ENCODE measurements around the gene ITPRID1. TPM values are rescaled to one million over a fixed set of nuclear protein-coding genes. Genes with fewer than 3 reads are reported as not detected.

Gene ITPRID1
- total RNA-seq, 1 donor from 2014 or later: 0.92 TPM

DNA sequence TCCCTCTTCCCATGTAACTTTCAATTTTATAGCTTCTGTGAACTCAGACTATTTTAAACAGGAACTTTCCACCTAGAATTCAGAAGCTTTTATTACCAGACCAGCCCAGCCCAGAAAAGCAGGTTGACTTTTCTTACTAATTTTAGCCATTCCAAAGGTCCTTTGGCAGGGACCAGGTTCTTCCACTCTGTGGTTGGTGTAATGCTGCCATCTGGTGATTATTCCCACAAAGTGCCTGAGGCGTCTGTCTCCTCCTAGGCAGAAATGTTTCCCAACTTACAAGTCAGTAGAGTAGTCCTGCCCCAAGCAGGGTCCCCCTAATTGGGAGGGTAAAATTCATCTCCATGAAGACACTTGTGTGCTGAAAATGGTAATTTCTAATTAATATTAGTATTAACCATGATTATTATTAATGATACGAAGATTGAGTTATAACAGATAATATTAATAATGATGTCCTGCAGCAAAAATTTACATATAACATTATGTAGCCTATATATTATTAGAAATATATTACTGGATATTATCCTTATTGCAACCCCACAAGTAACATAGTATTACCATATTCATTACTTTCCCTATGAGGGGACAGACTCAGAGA lies 120.1 kb downstream of the ITPRID1 start:
- peak; percentile 85 for DNase-seq

DNA sequence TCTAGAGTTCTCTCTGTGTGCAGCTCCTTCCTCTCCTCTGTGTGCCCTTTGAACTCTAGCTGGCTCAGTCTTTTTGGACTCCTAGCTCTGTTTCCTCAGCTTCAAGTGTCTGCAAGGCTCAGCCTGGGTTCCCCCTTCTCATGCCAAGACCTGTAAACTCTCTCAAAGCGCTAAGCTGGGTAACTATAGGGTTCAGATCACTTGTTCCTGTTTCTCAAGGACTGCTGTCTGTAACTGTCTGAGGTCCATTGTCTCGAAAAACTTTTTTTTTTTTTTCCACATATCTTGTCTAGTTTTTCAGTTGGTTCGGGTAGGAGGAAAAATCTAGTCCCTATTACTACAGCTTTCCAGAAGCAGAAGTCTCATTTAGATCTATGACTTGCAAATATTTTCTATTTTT lies 126.5 kb downstream of the ITPRID1 start:
- no peak for DNase-seq

DNA sequence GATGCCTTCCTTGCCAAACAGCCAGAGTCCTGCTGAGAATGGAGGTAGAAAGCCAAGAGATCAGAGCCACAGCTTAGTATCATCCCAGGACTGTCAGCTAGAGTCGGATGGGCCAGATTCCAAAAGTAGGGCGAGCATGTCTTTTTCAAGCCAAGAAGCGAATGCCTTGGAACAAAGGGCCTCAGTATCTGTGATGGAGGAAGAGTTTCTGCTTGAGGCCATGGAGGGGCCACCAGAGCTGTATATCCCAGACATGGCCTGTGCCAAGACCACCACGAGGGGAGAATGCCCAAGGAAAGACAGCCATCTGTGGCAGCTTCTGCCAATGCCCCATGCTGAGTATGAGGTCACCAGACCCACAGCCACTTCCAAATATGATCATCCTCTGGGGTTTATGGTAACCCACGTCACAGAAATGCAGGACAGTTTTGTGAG lies 128.8 kb downstream of the ITPRID1 start:
- no peak for DNase-seq

- DNase-seq: no peak
Observed at GRCh38 chr7:31646942-31647341, 133.1 kb downstream of the ITPRID1 start.

GRCh38 chr7:31647511-31647910 lies 133.6 kb downstream of the ITPRID1 start:
- DNase-seq: no peak

- peak; percentile 20 for DNase-seq
Observed at GRCh38 chr7:31648288-31648687, 134.4 kb downstream of the ITPRID1 start.

DNA sequence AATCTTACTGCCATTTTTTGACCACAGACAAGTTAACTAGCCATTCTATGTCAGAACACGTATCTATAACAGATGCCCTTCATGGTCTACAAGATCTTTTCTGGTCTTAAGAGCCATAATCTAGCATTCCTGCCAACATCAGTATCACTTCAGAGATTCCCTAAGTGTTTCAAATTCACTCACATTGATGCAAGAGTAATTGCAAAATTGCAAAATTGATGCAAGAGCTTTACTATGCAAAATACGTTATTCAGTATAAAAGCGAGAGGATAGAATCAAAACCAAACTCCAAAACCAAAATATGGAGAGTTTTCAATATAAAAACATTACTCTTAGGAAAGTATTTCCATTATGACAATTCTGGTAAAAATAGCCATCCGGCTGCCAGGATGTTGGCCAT lies 135.0 kb downstream of the ITPRID1 start:
- DNase-seq: no peak

GRCh38 chr7:31651234-31652062 lies 137.6 kb downstream of the ITPRID1 start:
- no peak for DNase-seq

DNA sequence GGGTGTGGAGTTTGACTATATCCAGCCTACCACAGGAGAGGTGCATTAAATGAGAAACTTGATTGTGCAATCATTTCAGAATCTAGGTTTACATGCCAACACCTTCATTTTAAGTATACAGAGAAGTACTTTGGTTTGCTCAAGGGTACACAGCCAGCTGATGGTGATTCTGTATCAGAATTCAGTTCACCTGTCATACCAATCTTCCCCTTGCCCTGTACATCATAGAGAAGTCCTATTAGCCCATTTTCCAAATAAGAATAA lies 138.1 kb downstream of the ITPRID1 start:
- no peak for DNase-seq

GRCh38 chr7:31663072-31663471 lies 149.2 kb downstream of the ITPRID1 start:
- no peak for DNase-seq

DNA sequence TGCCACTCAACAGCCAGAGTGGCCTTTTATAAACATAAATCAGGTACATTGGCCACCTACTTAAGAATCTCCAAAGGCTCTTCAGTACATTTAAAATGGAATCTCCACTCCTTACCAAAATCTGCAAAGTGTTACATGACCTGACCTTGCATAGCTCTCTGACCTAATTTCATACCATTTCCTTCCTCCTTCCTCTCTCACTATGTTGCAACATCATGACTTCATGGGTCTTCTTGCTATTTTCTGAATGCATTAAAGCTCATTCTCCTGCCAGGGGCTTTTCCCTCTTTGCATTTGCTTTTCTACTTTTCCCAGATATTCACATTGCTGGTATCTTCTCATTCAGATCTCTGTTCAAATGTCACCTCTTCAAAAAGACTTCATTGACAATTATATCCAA lies 151.0 kb downstream of the ITPRID1 start:
- no peak for DNase-seq

GRCh38 chr7:31665546-31665945 lies 151.7 kb downstream of the ITPRID1 start:
- DNase-seq: no peak

GRCh38 chr7:31669461-31669860 lies 155.6 kb downstream of the ITPRID1 start:
- DNase-seq: no peak

DNA sequence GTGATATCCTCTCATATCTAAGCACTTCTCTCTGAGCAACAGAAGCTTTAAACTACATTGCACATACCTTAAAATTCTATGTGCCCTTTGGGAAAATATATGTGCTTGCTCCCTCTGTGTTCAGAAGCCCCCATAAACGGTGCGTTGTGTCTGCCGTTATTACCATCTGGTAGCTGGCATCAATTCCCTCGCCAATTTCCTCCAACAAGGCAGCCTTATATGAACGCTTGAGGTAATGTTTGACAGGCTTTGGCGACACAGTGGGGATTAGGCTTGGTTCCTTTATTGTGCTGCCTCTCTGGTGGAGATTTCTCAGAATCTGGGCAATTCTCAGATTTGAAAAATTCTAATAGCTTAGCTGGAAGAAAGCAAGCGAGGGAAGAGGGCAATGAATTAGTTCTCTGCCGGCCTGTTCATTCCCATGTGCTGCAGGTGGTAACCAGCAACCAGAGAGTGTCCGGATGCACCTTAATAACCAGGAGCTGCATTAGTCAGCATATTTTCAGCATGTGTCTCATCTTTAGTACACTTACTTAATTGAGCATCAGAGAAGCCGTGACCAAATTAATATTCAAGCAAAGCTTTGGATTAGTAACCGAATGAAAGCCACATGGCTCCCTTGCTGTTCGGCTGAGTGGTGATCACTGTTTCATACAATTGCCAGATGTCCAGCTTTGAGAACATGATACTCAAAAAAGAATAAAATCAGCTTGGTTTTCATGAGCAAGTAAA lies 165.8 kb downstream of the ITPRID1 start:
- no peak for DNase-seq

DNA sequence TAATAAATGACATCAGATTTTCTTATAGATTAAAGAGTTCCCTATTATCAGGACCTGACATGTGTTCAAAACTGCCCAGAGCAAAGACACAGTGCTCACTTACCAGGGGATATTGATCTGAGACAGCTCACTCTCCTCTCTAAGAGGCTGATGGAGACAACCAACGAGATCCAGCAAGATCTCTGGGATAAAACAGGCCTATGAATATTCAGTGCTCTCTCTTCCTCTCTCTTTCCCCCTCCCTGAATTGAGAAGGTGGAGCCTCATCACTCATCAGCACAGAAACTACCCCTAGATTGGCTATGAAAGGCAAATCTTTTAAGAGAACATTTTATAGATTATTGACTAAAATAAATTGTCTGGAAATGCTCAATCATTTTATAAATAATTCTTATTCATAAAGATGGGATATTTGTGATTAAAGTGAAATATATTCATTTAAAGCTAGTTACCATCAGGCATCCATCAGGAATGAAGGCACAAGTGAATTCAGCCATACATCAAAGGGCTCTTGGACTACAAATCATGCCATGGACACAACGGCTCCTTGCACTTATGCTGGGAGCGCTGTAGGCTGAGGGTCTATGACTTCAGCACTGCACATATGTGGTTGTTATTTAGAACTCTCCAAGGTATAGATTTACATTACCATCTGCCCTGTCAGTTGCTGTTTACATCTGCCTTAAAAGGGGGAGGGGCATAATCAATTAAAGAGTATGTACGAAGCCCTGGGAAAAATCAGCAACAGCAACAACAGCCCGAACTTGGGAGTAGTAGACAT lies 169.7 kb downstream of the ITPRID1 start:
- DNase-seq: no peak

- DNase-seq: peak; percentile 36
Observed at GRCh38 chr7:31687024-31687748, 173.3 kb downstream of the ITPRID1 start, which contains the start of gene PPP1R17. Gene PPP1R17 (plus strand): TSS chr7:31687215. CDS start chr7:31692442, 5,227 bp downstream.

DNA sequence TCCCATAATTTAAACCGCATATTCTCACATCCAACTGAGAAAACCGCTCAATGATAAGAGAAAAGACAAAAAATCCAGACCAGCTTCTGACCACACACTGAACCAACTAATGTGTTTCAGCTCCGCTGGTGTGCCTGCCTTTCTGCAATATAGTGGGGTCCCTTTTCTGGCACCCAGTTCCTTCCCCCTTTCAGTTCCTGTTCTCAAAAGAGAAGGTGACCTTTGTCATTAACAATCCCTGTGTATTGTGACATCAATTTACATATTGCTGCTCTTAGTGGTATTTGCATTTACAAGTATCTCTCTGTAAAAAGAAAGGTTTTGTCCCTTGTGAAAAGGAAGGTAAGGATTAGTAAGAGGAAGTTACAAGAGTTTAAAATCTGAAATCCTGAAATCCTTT lies 174.5 kb downstream of the ITPRID1 start:
- no peak for DNase-seq

GRCh38 chr7:31688996-31689395 lies 175.1 kb downstream of the ITPRID1 start:
- DNase-seq: no peak

GRCh38 chr7:31690935-31691334 lies 177.0 kb downstream of the ITPRID1 start:
- DNase-seq: no peak

- no peak for DNase-seq
Observed at GRCh38 chr7:31692451-31692850, 178.6 kb downstream of the ITPRID1 start.

DNA sequence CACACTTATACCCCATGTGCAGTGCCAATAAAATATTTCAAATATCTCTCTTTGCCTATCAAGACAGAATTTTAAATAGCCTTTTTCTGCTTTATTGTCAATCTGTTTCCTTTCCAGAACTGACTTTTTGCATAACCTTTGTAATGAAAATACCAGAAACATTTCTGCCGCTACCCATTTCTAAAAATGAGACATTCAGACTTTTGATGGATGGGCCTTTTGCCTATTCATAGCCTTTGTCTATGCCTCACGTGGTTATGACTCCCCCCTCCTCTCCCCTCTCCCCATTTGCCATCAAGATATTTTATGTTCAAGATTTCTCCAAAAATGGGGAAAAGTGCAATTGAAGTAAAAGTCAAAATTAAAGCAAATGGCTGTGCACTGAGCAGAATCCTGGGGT lies 179.0 kb downstream of the ITPRID1 start:
- DNase-seq: no peak

All from tongue (tissue), 2 donors.